Inferior parietal cortex (tissue), 1 donor: ENCODE data around the gene PNMA1.

Experiments
- DNase-seq: peaks from one replicate; pipeline ENCODE4 v3.0.0-alpha.2; 2016; ENCODE audit errors: extremely low spot score

The PNMA1 gene

GRCh38 chr14:73750531-73750901 lies 36.3 kb upstream of the PNMA1 start:
- no peak for DNase-seq

GRCh38 chr14:73749706-73750530 lies 35.7 kb upstream of the PNMA1 start:
- DNase-seq, result no peak

- DNase-seq, result no peak
Observed at GRCh38 chr14:73748858-73749357, 34.7 kb upstream of the PNMA1 start.

- DNase-seq, result no peak
Observed at GRCh38 chr14:73747379-73748211, 33.4 kb upstream of the PNMA1 start.

GRCh38 chr14:73746520-73747378 lies 32.6 kb upstream of the PNMA1 start:
- DNase-seq, result no peak

GRCh38 chr14:73745571-73746519 lies 31.7 kb upstream of the PNMA1 start:
- no peak for DNase-seq

- DNase-seq, result no peak
Observed at GRCh38 chr14:73744874-73745529, 30.8 kb upstream of the PNMA1 start.

- DNase-seq, result peak; percentile 66
Observed at GRCh38 chr14:73744175-73744867, 30.1 kb upstream of the PNMA1 start.

- no peak for DNase-seq
Observed at GRCh38 chr14:73743431-73743931, 29.3 kb upstream of the PNMA1 start.

- no peak for DNase-seq
Observed at GRCh38 chr14:73742520-73743238, 28.5 kb upstream of the PNMA1 start.

GRCh38 chr14:73741876-73742519 lies 27.8 kb upstream of the PNMA1 start:
- no peak for DNase-seq

GRCh38 chr14:73741386-73741875 lies 27.2 kb upstream of the PNMA1 start:
- no peak for DNase-seq

GRCh38 chr14:73740618-73741326 lies 26.6 kb upstream of the PNMA1 start:
- DNase-seq, result no peak

GRCh38 chr14:73739899-73740617 lies 25.9 kb upstream of the PNMA1 start:
- no peak for DNase-seq

- no peak for DNase-seq
Observed at GRCh38 chr14:73739174-73739898, 25.2 kb upstream of the PNMA1 start.
